GM12892 (cell line): ENCODE results near the gene DENND1B.
"Not testable (repeated sequence)": the region's sequence is repeated elsewhere in the genome, so short reads cannot be mapped to it uniquely, and the experiment has no call there.

Experiments
- DNase-seq: peaks from one replicate; pipeline ENCODE4 v3.0.0; 2011; ENCODE audit not compliant: insufficient read length
- FAIRE-seq: peaks from 2 replicates; lab custom pipeline; 2011; peaks lifted over from hg19 to GRCh38; lab: Jason Lieb, UNC
- POLR2A ChIP-seq: IDR thresholded peaks from 2 replicates; pipeline ENCODE4 v1.6.1; 2011; ENCODE audit warnings: low read depth, low read length, control low read depth
- POLR2AphosphoS5 ChIP-seq: IDR thresholded peaks from 2 replicates; pipeline ENCODE4 v1.6.1; 2011; ENCODE audit warnings: low read depth, low read length, control low read depth
- TAF1 ChIP-seq: IDR thresholded peaks from 2 replicates; pipeline ENCODE4 v1.6.1; 2011; ENCODE audit warnings: low read depth, mild to moderate bottlenecking, control low read depth, low read length, borderline replicate concordance

DENND1B gene

DNA sequence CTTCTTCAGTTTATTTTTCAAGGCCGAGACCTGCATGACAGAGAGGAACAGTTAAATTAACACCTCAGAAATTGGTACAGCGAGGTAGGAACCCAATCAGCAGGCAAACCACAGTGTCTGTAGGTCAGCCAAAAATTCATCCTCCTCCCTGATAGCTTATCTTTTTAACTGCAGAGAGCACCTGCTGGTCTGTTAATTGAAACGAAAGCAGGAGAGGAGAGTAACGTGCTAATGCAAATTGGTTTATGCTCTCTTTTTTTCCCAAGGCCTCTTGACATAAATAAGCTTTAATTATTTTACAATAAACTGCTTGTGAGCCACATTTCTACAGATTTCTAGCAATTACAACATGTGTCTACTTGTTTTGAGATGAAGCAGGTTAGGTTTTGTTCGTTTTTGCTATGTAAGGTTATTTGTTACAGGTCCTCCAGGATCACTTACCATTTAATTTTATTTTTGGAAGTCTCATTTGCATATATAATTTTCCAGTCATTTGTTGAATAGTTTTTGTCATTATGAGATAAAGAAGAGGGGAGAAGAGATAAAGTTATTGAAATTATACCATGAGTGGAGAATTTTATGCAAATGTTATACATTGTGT, 179.9 kb downstream of the DENND1B start:
- FAIRE-seq, result no peak
- DNase-seq, result no peak
- TF ChIP-seq TAF1 (no peak), POLR2AphosphoS5 (no peak), POLR2A (no peak)

DNA sequence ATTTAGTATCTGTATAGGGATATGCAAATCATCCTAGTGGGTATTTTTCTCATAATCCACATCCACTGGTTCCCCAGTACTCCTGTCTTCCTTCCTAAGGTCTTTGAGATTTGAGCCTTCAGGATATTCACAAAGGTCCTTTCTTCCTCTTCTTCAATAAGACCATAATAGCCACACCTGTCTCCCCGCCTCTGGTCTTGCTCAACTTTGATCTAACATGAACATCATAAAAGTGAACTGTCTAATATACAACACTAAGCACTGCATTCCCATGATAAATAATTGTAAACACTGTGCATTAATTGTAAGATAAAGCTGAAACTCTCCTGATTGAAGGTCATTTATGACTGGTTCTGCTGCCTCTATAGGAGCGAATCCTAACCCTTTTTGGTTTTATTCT, 184.6 kb downstream of the DENND1B start:
- DNase-seq (no peak), FAIRE-seq (no peak)
- TF ChIP-seq POLR2AphosphoS5, result no peak
- no peak for TF ChIP-seq TAF1
- no peak for TF ChIP-seq POLR2A

DNA sequence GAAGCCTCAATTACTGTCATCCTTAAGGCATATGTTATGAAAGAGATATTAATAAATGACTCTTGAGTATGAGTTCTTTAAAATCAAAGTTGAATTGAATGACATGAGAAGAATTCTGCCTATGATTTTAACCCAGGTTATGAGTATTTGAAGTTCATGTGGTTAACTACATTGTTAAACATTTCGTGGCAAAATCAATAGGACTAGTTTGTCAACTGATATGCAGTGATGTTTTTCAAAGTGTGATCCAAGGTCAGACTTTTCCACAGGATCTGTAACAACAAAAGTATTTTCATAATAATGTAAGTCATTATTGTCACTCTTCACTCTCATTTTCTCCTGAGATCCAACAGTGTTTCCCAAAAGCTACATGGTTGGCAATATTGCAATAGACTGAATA, 189.5 kb downstream of the DENND1B start:
- FAIRE-seq (no peak), DNase-seq (no peak)
- TF ChIP-seq POLR2A, result no peak
- TF ChIP-seq POLR2AphosphoS5, result no peak
- TF ChIP-seq TAF1, result no peak

DNA sequence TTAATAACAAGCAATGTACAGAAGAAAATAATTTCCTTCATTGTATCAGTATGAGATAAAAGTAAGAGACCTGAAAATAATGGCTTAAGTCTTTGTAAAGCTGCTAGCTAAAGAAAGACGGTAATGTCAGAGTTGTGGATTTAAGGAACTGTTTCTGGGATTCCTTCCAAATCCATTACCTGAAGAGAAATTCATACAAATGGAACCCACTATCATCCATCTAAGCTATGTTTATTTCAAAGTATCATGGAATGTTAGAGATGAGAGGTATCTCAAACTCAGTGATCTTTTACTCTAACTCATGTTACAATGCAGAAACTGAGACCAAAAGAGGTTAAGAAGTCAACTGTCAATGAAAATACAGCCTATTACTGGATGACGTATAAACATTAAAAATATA, 197.7 kb downstream of the DENND1B start:
- DNase-seq (no peak), FAIRE-seq (no peak)
- no peak for TF ChIP-seq TAF1
- no peak for TF ChIP-seq POLR2AphosphoS5
- no peak for TF ChIP-seq POLR2A

DNA sequence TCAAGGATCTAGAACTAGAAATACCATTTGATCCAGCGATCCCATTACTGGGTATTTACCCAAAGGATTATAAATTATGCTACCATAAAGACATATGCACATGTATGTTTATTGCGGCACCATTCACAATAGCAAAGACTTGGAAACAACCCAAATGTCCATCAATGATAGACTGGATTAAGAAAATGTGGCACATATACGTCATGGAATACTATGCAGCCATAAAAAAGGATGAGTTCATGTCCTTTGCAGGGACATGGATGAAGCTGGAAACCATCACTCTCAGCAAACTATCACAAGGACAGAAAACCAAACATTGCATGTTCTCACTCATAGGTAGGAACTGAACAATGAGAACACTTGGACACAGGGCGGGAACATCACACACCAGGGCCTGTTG, 199.7 kb downstream of the DENND1B start:
- not testable (repeated sequence) for DNase-seq, FAIRE-seq

DNA sequence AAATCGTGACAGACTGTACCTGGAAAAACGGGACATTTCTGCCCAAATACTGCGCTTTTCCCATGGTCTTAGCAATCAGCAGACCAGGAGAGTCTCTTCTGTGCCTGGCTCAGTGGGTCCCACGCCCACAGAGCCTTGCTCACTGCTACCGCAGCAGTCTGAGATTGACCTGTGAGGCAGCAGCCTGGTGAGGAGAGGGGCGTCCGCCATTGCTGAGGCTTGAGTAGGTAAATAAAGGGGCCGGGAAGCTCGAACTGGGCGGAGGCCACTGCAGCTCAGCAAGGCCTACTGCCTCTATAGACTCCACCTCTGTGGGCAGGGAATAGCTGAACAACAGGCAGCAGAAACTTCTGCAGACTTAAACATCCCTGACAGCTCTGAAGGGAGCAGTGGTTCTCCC, 203.1 kb downstream of the DENND1B start:
- no peak for FAIRE-seq
- no peak for DNase-seq
- no peak for TF ChIP-seq POLR2A
- TF ChIP-seq TAF1, result no peak
- TF ChIP-seq POLR2AphosphoS5, result no peak

DNA sequence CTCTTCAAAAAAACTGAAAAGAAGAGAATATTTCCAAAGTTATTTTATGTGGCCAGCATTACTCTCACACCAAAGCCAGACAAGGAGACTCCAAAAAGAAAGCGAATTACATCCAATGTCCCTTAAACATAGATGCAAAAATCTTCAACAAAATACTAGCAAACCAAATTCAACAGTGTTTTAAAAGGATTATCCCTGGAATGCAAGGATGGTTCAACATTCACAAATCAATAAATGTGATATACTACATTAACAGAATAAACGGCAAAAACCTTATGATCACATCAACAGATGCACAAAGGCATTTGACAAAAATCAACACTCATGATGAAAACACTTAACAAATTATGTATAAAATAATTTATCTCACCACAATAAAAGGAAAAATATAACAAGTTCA, 207.8 kb downstream of the DENND1B start:
- FAIRE-seq (no peak), DNase-seq (no peak)
- no peak for TF ChIP-seq POLR2A
- TF ChIP-seq POLR2AphosphoS5, result no peak
- no peak for TF ChIP-seq TAF1

DNA sequence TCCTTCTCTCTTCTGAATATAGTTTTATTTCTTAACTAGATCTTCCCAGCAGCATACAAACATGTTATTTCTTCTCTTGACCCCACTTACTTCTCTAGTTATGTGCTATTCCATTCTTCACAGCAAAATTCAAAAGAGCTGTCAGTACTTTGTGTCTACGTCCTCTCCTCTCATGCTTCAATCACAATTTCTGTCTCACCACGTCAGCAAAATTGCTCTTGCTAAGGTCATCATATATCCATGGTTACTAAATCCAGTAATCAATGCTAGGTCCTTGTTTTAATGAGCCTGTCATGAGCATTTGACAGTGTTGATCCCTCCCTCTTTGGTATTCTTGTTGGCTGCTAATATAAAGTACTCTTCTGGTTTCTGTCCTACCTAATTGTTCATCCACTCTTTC, 214.2 kb downstream of the DENND1B start:
- TF ChIP-seq POLR2A (no peak), POLR2AphosphoS5 (no peak), TAF1 (no peak)
- FAIRE-seq, result no peak
- DNase-seq, result no peak

DNA sequence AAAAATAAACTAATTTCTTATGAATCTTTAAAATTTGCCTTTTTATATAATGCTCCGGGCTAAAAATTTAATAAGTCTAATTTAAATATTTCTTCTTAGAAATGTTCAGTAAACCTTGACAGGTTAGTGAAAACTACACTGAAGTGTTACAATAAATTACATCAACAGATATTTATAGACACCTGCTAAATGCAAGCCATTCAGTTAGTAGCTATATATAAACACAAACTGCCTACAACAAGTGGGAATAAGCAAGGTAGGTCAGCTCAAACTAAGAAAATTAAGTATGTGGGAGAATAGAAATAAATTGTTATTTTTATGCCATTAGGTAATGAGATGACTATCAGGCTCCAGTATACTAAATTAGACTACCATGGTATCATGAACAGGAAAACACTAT, 215.6 kb downstream of the DENND1B start:
- DNase-seq (no peak), FAIRE-seq (no peak)
- TF ChIP-seq POLR2A, result no peak
- TF ChIP-seq POLR2AphosphoS5, result no peak
- no peak for TF ChIP-seq TAF1

DNA sequence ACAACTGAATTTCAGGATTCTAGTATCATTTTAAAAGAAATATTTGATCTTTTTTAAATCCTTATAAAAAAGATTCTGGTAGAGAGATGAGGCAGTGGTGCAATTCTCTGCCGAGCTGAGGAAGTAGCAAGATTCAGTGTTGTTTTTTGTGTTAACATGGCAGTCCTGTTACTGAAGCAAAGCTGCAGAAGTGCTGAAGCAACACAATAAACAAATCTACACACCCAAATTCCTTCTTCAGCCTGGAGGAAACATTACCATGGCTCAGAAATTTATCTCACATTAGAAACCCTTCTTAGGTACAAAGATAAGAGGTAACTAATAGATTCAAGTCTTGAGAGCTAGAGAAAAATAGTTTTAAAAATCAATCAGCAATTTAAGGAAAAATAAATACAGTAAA, 216.0 kb downstream of the DENND1B start:
- no peak for DNase-seq
- FAIRE-seq, result no peak
- TF ChIP-seq TAF1, result no peak
- no peak for TF ChIP-seq POLR2AphosphoS5
- TF ChIP-seq POLR2A, result no peak

DNA sequence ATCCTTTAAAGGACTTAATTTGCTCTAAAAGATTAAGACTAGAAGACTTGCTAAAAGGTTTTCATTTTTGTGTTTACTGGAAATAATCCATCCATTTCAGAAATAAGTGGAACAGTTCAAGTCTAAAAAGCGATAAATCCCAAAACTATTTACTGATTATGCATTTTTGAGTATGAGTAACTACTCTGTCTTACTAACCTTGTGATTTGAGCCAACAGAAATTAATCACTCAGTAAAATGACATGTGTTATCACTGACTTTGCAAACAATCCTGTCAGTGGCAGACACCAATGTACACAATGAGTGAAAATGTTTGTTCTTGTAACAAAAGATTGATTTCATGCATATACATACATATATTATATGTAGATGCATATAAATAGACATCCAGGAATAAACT, 218.0 kb downstream of the DENND1B start:
- FAIRE-seq, result no peak
- no peak for DNase-seq
- no peak for TF ChIP-seq TAF1
- TF ChIP-seq POLR2AphosphoS5, result no peak
- TF ChIP-seq POLR2A, result no peak

DNA sequence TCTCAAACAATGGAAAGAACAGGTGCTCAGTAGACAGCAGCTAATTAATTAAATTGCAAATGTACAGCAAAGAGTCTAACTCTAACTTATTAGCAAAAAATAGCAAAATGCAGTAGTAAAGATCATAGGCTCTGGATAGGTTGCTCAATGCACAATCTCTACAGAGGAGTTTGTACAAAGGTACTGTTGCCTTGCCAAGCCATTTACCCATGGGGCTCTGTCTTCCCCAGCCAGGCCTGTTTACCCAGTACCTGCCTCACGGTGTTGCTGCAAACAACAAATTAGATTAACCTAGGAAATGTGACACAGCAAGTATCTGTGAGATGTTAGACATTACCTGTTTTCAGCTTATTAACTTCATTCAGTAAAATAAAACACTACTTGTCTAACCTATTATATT, 222.0 kb downstream of the DENND1B start:
- no peak for DNase-seq
- no peak for TF ChIP-seq POLR2AphosphoS5
- TF ChIP-seq TAF1, result no peak
- TF ChIP-seq POLR2A, result no peak
- no peak for FAIRE-seq

DNA sequence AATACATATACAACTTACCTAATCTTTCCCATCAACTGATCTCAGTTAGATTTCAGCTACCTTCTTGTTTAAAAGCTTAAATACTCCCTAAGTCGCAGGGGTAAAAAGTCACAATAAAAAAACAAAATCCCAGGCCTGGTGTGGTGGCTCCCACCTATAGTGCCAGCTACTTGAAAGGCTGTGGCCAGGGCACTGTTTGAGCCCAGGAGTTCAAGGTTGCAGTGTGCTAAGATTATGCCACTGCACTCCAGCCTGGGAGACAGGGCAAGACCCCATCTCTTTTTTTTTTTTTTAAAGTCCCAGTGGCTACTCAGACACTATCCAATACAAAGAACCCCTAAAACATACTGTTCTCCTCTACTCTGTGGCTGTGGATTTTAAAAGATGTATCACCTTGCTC, 228.3 kb downstream of the DENND1B start:
- no peak for DNase-seq
- FAIRE-seq, result no peak

DNA sequence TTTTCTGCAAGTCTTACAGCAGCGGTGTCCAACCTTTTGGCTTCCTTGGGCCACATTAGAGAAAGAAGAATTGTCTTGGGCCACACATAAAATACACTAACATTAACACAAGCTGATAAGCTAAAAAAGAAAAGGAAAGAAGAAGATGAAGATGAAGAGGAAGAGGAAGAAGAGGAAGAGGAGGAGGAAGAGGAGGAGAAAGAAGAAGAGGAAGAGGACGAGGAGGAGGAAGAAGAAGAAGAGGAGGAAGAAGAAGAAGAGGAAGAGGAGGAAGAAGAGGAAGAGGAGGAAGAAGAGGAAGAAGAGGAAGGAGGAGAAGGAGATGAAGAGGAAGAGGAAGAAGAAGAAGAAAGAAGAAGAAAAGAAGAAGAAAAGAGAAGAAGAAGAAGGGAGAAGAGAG, 230.7 kb downstream of the DENND1B start:
- no peak for FAIRE-seq
- TF ChIP-seq POLR2A (no peak), TAF1 (no peak), POLR2AphosphoS5 (no peak)

More for the DNA sequence above, 228.3 kb downstream of the DENND1B start:
- no peak for TF ChIP-seq TAF1
- TF ChIP-seq POLR2AphosphoS5, result no peak
- no peak for TF ChIP-seq POLR2A

More for the DNA sequence above, 230.7 kb downstream of the DENND1B start:
- DNase-seq, result no peak
